T-helper 9 cell (primary cell): ENCODE data around the gene RNGTT.

Source experiments
- DNase-seq: peaks from one replicate; pipeline ENCODE4 v3.0.0-alpha.2; 2020

Gene RNGTT

GRCh38 chr6:88712243-88712936 lies 251.0 kb downstream of the RNGTT start:
- DNase-seq: no peak

DNA sequence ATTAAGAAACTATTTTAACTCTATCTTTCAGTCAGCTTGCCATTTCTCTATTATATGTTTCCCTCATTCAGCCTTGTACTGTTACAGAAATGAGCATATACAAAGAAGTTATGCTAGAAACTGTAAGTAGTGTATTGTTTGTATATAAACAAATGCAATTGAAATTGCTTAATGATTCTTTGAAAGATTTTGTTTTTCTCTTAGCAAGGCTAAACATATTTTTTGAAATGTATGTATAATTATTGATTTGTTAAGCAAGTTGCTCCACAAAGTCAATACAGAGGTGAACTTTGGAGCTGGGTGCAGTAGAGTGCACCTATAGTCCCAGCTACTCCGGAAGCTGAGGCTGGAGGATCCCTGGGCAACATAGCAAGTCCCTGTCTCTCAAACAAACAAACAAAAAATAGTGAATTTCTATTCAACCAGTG lies 253.6 kb downstream of the RNGTT start:
- no peak for DNase-seq

DNA sequence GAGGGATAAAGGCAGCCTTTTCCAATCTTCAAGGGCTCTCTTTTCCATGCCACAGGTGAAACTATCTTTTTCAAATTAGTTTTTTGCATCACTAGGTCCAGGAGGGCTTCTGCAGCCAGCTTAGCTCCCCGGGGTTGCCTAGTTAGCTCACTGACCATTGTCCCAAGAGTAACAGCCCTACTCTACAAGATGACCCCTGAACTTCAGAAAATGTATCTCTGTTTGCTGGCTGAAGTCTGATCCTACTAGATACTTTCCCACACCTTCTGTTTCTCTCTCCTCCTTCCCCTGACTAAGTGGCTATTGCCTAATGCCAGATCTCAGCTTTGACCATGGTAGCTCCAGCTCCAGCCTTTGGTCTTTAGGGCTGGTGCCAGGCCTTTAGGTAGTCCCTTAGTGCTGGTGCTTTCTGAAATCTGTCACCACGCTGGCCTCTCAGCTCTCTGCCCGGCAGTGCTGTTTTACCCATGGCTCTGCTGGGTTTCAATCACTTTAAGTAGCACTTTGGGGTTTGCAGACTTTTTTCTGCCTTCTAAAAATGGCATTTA lies 255.1 kb downstream of the RNGTT start:
- no peak for DNase-seq

DNA sequence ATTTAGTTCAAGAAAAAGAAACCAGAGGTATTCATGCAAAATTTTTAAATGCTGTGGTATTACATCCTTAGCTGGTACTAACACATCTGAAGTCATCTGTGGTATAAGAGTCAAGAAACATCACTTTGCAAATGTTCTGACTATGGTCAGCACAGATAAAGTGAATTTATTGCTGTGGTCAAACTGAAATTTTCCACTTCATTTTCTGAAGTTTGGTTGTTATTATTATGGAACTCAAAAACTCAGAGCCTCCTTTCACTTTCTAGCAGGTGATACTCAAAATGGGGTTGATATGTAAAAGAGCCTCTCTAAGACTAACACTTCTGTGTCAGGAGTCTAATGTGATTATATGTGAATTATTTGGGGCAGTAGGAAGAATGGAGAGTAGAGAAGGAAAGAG lies 257.8 kb downstream of the RNGTT start:
- DNase-seq: no peak

GRCh38 chr6:88704980-88705379 lies 258.4 kb downstream of the RNGTT start:
- DNase-seq: no peak

DNA sequence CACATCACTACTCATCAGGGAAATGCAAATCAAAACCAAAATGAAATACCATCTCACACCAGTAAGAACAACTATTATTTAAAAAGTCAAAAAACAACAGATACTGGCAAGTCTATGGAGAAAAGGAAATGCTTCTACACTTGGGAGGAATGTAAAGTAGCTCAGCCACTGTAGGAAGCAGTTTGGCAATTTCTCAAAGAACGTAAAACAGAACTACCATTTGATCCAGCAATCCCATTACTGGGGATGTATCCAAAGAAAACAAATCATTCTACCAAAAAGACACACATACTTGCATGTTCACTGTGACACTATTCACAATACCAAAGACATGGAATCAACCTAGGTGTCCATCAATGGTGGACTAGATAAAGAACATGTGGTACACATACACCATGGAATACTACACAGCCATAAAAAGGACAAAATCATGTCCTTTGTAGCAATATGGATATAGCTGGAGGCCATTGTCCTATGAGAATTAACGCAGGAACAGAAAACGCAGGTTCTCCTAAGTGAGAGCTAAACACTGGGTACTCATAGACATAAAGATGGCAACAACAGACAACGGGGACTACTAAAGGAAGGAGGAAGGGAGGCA lies 260.4 kb downstream of the RNGTT start:
- no peak for DNase-seq

DNA sequence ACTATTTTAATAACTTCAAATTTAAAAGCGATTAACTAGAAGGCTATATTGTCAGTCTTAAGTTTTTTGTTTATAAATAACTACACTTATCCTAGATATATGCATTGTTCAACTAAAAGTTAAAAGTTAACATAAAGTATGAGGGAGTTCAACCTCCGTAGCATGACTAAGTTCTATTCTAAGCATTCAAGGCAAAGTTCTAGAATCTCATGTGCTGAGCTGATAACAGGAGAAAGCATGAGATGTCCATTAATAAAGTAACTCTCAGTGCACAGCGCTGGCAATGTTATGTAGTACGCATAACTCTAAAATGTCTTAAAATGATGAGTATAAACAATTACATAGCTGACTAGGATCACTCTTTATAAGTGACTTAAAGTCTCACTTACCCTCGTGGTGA lies 264.8 kb downstream of the RNGTT start:
- no peak for DNase-seq

- DNase-seq: no peak
Measured at GRCh38 chr6:88695937-88696336, 267.5 kb downstream of the RNGTT start.

- no peak for DNase-seq
Measured at GRCh38 chr6:88683734-88684133, 279.7 kb downstream of the RNGTT start.

GRCh38 chr6:88680654-88681053 lies 282.8 kb downstream of the RNGTT start:
- no peak for DNase-seq

- DNase-seq: no peak
Measured at GRCh38 chr6:88679841-88680240, 283.6 kb downstream of the RNGTT start.

- DNase-seq: no peak
Measured at GRCh38 chr6:88677356-88677755, 286.1 kb downstream of the RNGTT start.

- DNase-seq: no peak
Measured at GRCh38 chr6:88671624-88672023, 291.8 kb downstream of the RNGTT start.

GRCh38 chr6:88670369-88670768 lies 293.0 kb downstream of the RNGTT start:
- no peak for DNase-seq

DNA sequence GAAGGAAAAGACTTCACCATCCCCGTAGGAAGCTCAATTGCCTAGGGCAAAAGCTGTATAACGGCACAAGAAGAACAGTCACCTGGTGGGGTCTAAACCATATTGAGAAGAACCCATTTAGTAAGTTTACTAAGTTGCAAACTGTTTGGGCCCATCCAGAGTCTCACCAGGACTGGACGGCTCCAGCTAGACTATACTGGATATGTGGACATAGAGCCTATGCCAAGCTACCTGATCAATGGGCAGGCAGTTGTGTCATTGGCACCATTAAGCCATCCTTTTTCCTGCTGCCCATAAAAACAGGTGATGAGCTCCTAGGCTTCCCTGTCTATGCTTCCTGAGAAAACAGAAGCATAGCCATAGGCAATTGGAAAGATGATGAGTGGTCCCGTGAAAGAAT lies 293.9 kb downstream of the RNGTT start:
- no peak for DNase-seq

- DNase-seq: no peak
Measured at GRCh38 chr6:88666901-88667300, 296.5 kb downstream of the RNGTT start.

GRCh38 chr6:88665131-88665530 lies 298.3 kb downstream of the RNGTT start:
- DNase-seq: no peak

GRCh38 chr6:88663801-88664200 lies 299.6 kb downstream of the RNGTT start:
- DNase-seq: no peak

GRCh38 chr6:88662653-88663174 lies 300.7 kb downstream of the RNGTT start:
- DNase-seq: no peak

DNA sequence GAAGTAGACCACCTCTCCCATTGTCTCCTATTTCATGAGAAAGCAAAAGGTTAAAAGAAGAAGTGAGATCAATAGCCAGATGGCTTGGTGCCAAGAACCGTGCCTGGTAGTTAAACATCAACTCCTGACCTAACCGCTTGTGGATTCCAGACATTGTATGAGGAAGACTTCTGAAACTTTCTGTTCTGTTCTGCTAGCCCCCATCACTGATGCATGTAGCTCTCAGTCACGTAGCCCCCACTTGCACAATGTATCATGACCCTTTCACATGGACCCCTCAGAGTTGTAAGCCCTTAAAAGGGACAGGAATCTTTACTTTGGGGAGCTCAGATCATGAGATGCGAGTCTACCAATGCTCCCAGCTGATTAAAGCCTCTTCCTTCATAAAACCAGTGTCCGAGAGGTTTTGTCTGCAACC lies 301.2 kb downstream of the RNGTT start:
- DNase-seq: no peak

- DNase-seq: no peak
Measured at GRCh38 chr6:88661136-88661535, 302.3 kb downstream of the RNGTT start.

DNA sequence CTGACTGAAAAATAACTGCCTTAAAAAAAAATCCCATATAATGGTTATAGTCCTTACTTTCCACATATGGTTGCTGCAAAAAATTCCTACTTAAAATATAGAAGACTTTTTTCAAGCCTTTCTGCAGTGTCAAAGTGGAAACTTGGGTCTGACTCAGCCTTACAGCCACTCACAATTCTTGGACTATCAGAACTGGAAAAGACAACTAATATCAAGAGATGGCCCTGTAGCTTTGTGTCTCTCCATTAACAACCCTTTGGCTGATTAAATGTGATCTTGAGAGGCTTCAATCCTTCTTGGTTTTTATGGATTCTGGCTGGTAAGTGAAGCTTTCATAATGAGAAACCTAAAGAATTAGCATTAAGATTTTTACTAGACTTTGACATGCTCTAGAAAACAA lies 307.8 kb downstream of the RNGTT start:
- DNase-seq: no peak

DNA sequence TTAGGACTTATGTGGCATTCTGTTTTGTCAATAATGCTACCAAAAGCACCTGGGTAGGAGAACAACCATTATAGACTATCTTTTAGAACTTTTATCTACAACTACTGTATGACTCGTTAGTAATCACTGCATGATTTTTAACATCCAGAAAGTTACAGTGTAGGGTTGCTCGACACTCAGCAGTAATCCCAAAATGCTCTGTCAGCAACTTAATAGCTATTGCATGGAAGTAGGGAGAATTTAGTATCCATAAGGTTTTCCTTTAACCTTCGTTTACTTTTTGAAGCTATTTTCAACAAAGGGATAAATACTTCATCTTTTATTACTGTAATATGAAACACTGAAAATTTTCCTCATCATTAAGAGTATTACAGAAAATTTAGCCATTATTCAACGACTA lies 309.5 kb downstream of the RNGTT start:
- DNase-seq: no peak

DNA sequence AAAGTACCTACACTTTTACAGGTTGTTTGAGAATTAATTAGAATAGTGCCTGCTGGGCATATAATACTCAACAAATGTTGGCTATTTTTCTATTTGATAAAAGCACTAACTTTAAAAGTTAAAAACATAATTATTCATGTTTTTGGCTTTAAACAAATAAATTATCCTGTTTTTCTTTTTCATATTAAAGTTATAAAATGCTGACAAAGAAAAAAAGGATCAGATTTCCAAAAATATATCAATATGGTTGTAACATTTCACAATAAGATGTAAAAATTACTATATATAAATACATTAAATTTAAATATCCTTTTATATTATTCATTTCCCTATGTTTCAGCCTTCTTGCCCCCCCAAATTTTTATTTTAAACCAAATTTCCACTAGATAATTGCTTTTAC lies 312.0 kb downstream of the RNGTT start:
- DNase-seq: no peak
